OCI-LY1 (cell line): Measurements from ENCODE around the gene TMEM130.

Experiments
- CTCF ChIP-seq: fragments of 200-600 bp; sonication (generic), shearing (Covaris generic); IDR thresholded peaks from 2 replicates; pipeline ENCODE4 v1.5.1; 2017; ENCODE audit warnings: mild to moderate bottlenecking, antibody characterized with exemption, low read length, moderate library complexity, mixed read lengths
- EZH2 ChIP-seq: fragments of 200-600 bp; sonication (generic), shearing (Covaris generic); IDR thresholded peaks from 2 replicates; pipeline ENCODE4 v1.8.0; 2017; ENCODE audit warnings: borderline replicate concordance, mixed run types, mild to moderate bottlenecking, antibody characterized with exemption, low read length, moderate library complexity, mixed read lengths

- TF ChIP-seq CTCF (no peak), EZH2 (no peak)
These were observed 11.9 kb upstream of the TMEM130 start for GRCh38 chr7:98881561-98882315.
